MM.1S (cell line): ENCODE measurements around the gene GXYLT1.

Experiments
- EZH2 ChIP-seq: fragments of 300-600 bp; sonication (generic); optimal IDR thresholded peaks from 2 replicates; pipeline ENCODE3; 2017; ENCODE audit warnings: low read depth, mild to moderate bottlenecking, antibody characterized with exemption, low read length, mixed read lengths
- EZH2phosphoT487 ChIP-seq: fragments of 300-600 bp; sonication (generic); IDR thresholded peaks from 2 replicates; pipeline ENCODE4 v1.6.1; 2018; ENCODE audit warnings: antibody characterized with exemption, low read length
- TF ChIP-seq, protein P1 (sequence below): fragments of 300-600 bp; sonication (generic); IDR thresholded peaks from 2 replicates; pipeline ENCODE4 v1.5.1; 2016; ENCODE audit warnings: antibody characterized with exemption, low read length, mixed read lengths

DNA sequence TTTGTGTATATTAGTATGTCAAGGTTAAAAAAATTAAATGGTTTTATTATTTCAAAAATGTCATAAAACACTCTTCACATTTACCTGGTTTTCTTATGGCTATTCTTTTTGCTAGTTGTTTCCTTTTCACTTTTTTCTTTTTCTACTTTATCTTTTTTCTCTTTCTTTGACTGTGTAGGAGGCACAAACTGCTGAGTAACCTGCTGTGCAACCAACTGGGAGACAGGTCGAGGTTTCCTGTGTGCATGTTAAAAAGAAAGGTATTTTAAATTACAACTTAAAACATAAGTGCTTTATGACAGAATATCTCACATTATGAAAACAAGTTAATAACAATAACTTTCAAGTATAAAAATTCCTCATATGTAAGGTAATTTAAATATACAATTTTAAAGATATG, 16.9 kb upstream of the GXYLT1 start:
- no peak for TF ChIP-seq EZH2phosphoT487
- TF ChIP-seq, protein P1, sequence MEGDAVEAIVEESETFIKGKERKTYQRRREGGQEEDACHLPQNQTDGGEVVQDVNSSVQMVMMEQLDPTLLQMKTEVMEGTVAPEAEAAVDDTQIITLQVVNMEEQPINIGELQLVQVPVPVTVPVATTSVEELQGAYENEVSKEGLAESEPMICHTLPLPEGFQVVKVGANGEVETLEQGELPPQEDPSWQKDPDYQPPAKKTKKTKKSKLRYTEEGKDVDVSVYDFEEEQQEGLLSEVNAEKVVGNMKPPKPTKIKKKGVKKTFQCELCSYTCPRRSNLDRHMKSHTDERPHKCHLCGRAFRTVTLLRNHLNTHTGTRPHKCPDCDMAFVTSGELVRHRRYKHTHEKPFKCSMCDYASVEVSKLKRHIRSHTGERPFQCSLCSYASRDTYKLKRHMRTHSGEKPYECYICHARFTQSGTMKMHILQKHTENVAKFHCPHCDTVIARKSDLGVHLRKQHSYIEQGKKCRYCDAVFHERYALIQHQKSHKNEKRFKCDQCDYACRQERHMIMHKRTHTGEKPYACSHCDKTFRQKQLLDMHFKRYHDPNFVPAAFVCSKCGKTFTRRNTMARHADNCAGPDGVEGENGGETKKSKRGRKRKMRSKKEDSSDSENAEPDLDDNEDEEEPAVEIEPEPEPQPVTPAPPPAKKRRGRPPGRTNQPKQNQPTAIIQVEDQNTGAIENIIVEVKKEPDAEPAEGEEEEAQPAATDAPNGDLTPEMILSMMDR, result no peak
- TF ChIP-seq EZH2, result no peak
